DND-41 (cell line): Measurements from ENCODE around the gene AK1.

Experiments
- EZH2 ChIP-seq: IDR thresholded peaks from 3 replicates; pipeline ENCODE4 v1.6.1; 2012; ENCODE audit warnings: borderline replicate concordance, low read depth, mild to moderate bottlenecking, moderate library complexity, low read length, inconsistent platforms; ENCODE audit not compliant: severe bottlenecking
- TF ChIP-seq, protein P1 (sequence below): IDR thresholded peaks from 2 replicates; pipeline ENCODE4 v1.5.1; 2012; ENCODE audit warnings: borderline replicate concordance, low read length, moderate library complexity, mild to moderate bottlenecking; ENCODE audit not compliant: poor library complexity, severe bottlenecking; ENCODE audit errors: extremely low read depth

DNA sequence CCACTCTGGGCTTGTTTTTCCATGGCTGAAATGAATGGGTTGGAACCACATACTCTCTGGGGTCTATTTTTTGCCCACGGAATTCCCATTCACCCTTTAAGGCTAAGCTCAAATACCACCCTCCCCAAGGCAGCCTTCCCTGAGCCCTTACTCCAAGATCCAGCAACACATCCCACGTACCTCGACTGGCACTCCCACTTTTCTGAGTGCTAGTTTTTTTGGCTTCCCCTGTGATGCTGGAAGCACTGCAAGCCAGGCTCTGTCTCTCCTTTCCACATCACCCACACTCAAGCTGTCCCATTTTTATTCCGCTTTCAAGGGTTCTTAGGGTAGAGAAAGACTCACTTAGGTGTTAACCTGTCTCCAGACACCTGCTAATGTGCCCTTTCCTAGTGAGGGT lies 15.9 kb upstream of the AK1 start:
- TF ChIP-seq, protein P1, sequence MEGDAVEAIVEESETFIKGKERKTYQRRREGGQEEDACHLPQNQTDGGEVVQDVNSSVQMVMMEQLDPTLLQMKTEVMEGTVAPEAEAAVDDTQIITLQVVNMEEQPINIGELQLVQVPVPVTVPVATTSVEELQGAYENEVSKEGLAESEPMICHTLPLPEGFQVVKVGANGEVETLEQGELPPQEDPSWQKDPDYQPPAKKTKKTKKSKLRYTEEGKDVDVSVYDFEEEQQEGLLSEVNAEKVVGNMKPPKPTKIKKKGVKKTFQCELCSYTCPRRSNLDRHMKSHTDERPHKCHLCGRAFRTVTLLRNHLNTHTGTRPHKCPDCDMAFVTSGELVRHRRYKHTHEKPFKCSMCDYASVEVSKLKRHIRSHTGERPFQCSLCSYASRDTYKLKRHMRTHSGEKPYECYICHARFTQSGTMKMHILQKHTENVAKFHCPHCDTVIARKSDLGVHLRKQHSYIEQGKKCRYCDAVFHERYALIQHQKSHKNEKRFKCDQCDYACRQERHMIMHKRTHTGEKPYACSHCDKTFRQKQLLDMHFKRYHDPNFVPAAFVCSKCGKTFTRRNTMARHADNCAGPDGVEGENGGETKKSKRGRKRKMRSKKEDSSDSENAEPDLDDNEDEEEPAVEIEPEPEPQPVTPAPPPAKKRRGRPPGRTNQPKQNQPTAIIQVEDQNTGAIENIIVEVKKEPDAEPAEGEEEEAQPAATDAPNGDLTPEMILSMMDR = no peak
- no peak for TF ChIP-seq EZH2
